Posterior vena cava (tissue), 2 donors: ENCODE data around the gene PACRGL. TPM values are rescaled to one million over a fixed set of nuclear protein-coding genes. Genes with fewer than 3 reads are reported as not detected.

Experiments used
- DNase-seq: peaks from one replicate; pipeline ENCODE4 v3.0.0-alpha.2; 2020; ENCODE audit warnings: low spot score
- intact Hi-C, 2 donors: fragments of 100-400 bp; cut with DNase I; formaldehyde crosslinking; loops; one replicate each; pipeline versions ENCODE4 v1.14.1 to v1.14.2; 2022 to 2023
- long read RNA-seq, 2 donors: library from polyadenylated mRNA; unstranded; transcript quantifications; one replicate each; pipeline ENCODE4 v2.0.0, GENCODE V29; 2020 to 2021
- total RNA-seq, 2 donors: library from RNA; stranded (reverse); fragmentation: NEBNext Ultra II Directional; extraction: Animal tissue kit (Norgen Biotek cat#: 25700); gene quantifications; one replicate each; pipeline ENCODE4 v1.2.1, GENCODE V29; 2021
- donor health status: DM: yes; HTN: yes; CAD: no.
- donor health status: DM: yes; HTN: yes; CAD: no.

The PACRGL gene
- 10 to 100 TPM; 14.6 to 18.4 TPM for total RNA-seq
- long read RNA-seq, donor 1, partial matches to known transcripts, result 0 of 1 reads
- long read RNA-seq, donor 1, other reads (novel, unspliced or antisense), result 1 of 1 reads
- long read RNA-seq, donor 2, partial matches to known transcripts, result 2 of 5 reads
- long read RNA-seq, donor 2, other reads (novel, unspliced or antisense), result 3 of 5 reads

DNA sequence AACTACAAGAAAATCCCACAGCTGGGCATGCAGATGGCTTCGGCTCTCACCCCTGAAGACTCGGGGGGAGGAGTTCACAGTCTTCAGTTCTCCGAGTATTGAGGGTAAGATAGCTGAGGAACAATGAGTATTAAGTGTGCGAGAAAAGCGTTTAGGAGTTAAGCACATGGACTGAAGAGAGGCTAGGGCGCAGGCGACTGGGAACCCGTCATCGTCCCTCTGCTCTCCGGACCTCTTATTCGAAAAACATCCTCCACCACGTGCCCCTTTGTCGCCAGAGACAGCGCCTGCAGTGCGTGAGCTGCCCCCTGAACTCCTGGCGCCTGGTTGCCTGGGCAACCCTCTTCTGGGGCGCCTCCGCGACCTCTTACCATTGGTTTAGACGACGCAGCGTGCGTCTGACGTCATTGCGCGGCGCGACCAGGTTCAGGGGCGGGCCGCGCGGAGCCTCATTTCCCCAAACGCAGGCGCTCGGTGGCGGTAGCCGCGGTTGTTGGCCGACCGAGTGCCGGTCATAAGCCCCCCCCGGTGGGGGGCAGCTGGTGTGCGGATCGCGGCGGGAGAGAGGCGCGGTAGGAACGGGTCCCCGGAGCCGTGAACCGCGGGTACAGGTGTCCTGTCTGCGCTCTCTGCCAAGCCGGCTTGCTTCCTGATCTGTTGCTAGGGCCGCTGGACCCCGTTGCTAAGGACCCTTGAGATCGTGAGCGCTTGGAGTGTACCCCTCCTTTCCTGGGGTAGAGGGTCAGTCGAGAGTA, at the start of gene PACRGL:
TSS of gene PACRGL (plus strand) at position 452 of the 755 bp plus-strand sequence. CDS start 4,024 bp downstream, outside the sequence.
- DNase-seq, result peak; percentile 99
- intact Hi-C loops, result no loop called here

DNA sequence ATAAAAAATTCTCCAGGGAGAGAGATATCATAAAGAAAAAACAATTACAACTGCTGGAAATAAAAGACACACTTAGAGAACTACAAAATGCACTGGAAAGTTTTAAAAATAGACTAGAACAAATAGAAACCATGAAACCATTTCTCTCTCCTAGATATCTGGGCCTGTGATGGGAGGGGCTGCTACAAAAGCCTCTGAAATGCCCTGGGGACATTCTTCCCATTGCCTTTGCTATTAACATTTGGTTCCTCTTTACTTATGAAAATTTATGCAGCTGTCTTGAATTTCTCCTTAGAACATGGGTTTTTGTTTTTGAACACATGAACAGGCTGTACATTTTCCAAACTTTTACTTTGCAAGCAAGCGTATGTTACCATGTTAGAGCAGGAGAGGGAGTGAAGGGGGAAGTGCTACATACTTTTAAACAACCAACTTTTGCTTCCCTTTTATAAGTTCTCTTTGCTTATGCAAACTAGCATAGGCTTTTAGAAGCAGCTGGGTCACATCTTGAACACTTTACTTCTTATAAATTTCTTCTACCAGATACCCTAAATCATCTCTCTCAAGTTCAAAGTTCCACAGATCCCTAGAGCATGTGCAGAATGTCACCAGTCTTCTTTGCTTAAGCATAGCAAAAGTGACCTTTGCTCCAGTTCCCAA, 47.9 kb upstream of the PACRGL start:
- no peak for DNase-seq
- intact Hi-C loops, result no loop called here

DNA sequence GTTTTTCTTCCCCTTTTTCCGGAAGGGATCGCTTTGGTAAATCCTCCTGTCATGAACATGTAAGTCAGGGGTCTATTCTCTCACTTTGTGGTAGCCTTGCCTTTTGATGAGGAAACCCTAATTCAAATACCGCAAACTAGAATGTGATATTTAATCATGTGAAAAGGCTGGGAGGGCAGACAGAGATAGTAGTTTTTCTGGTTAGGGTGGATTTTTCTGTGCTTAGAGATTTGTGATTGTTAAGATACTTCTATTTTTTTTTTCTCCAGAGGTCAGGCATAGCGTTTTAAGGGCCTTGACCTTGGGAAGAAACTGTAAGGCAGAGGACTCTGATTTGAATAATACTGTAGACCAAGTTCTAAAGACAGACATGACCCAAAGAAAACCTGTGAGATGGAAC, 41.8 kb upstream of the PACRGL start:
- no peak for DNase-seq
- intact Hi-C loops, result no loop called here

DNA sequence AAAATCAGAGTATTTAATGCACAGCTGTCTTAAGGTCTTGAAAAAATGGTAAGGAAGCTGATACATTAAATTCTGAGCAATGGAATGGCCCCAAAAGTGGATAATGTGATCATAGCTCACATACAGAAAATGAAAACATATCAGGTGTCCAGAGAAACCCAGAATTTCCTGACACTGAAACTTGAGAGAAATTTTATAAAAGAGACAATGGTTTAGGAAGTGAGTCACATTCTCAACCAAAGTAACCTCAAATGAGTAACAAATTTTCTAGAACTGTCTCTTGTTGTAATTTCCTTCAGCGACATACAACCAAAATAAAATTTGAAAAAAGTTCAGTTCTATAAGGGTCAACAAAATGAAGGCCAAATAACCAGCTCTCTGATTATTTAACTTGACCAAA, 37.4 kb upstream of the PACRGL start:
- DNase-seq, result no peak
- intact Hi-C loops, result no loop called here

DNA sequence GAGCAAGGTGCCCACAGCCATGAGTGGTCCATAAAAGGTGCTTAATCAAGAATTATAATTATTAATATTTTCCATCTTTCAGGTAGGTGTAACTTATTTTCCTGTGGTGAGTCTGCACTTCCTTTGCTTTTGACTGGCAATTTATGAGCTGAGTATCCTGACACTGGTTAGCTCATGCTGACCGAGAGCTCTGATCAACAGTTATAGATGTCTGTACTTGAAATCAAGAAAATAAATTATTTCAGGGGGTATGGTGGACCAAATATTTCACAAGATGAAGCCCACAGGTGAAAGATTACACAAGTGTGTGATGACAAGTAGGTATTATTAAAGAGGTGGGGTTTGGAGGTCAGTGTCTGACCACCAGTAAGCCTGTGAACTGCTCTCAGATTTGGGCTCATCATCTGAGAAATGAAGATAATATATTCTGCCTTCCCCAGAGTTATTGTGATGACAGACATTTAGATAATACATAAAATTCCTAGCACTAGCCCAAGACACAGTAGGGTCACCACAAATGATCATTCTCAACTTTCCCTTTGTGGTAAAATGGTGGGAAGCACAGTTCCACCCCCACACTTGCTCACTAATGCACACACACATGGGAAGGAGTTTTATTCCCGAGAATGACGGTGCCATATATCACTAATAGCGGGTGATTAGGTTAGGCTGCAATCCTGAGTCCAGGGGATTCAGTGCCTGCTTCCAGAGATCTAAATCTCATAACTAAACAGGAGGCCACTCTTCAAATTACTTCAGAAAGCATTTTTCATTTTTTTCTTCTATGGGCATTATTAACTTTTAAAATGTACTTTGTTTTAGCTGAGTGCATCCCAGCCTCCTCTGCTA, 34.0 kb upstream of the PACRGL start:
- DNase-seq, result no peak
- intact Hi-C loops, result no loop called here

DNA sequence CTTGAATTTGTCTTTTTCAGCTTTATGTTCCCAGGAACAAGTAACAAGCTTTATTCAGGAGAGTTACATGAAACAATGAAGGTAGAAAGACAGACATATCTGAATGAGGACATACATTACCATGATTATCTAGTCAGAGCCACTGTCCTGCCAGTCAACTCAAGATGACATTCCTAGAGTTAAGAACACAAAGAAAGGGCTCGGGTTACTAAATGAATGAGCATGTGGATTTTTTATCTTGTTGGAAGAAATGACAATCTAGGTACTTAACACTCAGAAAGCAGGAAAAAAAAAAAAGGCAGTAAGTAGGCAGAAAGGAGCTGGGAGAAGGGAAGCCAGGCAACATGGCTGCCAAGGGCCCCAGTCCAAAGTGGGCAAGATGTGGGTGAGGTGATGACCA, 28.0 kb upstream of the PACRGL start:
- no peak for DNase-seq
- intact Hi-C loops, result no loop called here

DNA sequence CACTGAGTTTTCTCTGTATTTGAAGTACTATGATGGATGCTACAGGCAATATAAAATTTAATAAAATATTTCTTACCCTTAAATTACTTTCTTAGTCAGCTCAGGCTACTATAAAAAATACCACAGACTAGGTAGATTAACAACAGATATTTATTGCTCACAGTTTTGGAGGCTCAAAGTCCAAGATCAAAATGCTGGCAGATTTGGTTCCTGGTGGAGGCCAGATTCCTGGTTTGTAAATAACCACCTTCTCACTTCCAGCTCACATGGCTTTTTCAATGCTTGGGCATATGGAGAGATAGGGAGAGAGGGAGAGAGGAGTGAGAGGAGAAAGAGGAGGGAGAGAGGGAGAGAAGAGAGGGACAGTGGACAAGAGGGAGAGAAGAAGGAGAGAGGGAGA, 24.5 kb upstream of the PACRGL start:
- no peak for DNase-seq
- intact Hi-C loops, result loop anchor here in 1 of 2 donors (5.0 kb wide), 1 partner anchor 253 kb away; no protein-coding TSS in a partner anchor

- intact Hi-C loops, result loop anchor here in 1 of 2 donors (5.0 kb wide), 1 partner anchor 254 kb away; no protein-coding TSS in a partner anchor
- DNase-seq, result no peak
These were observed 23.6 kb upstream of the PACRGL start for GRCh38 chr4:20676501-20677197.

GRCh38 chr4:20678400-20678799, 21.9 kb upstream of the PACRGL start:
- DNase-seq, result no peak
- intact Hi-C loops, result loop anchor here in 1 of 2 donors (5.0 kb wide), 1 partner anchor 256 kb away; no protein-coding TSS in a partner anchor

- intact Hi-C loops, result loop anchor here in 1 of 2 donors (5.0 kb wide), 1 partner anchor 258 kb away; no protein-coding TSS in a partner anchor
- no peak for DNase-seq
These were observed 20.3 kb upstream of the PACRGL start for GRCh38 chr4:20679951-20680350.

DNA sequence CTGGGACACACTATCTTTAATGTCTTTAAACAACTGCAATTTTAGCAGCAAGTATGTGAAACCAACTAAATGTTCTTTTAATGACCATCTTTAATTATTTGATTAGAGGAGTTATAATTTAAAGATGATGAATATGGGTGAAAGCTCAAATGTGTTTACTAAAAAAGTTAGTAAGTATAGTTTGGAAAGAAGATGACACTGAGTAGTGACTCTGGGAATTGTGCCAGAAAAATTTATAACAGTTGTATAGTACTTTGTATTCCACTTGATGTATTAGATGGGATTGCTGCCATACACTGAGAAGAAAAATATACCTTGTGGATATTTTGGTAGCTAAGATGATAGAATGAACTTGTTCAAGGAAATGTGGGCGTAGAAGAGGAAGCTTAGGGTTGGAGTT, 19.5 kb upstream of the PACRGL start:
- no peak for DNase-seq
- intact Hi-C loops, result no loop called here

DNA sequence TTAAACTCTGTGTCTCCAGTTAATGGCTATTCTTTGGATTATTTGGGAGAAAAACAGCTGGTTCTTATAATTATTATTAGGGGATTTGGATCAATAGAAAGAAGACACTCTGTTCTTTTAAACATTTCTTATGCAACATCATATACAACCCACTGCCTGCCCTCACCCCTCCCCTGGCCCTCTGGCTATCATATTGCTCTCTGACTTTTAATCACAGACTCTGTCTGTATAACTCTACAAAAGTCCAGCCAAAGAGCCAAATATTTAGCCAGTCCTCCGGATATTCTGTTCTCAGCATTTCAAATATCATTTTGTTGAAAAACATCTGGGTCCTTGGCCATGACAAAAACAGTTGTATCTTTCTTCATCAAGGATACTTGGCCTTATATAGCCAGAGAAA, 19.0 kb upstream of the PACRGL start:
- no peak for DNase-seq
- intact Hi-C loops, result no loop called here

GRCh38 chr4:20682853-20683252, 17.4 kb upstream of the PACRGL start:
- intact Hi-C loops, result no loop called here
- DNase-seq, result no peak

- intact Hi-C loops, result no loop called here
- no peak for DNase-seq
These were observed 16.5 kb upstream of the PACRGL start for GRCh38 chr4:20683766-20684165.

DNA sequence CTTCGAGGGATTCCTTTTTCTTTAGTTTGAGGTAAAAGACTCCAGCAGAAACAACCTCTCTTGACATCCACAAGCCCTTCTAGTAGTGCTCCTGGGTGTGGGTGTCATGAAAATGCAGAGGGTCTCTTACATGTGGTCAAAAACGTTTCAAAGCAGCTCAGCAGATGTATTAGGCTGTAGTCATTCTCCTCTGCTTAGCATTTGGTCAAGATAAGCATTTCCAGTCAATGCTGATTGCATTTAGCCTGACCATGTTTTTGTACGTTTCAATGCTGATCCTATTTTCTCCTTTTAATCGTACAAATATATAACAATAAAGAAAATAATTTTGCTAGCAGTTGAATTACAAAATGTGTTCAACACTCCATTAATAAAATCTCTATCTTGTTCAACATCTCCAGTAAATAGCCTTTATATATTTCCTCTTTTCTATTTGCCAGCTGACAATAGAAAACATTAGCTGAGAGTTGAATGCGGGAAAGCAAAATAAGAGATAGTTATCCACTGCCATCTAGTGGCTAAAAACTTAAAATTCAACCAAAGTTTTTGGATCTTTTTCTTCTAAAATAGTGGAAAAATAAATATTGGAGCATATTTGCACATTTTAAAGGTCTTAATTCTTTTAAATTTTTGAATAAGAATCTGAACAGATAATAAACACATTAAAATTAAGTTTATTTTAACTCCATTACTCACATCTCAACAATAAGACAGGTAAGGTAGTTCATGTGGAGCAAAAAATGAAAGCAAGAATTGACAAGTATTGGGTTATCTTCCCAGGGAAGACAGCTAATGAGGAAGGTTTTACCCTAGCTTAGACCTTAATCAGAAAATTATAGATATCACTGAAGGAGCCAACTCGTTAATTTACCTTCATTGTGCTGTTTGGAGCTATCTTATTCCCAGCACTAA, 15.2 kb upstream of the PACRGL start:
- DNase-seq, result no peak
- intact Hi-C loops, result no loop called here

- no peak for DNase-seq
- intact Hi-C loops, result no loop called here
These were observed 12.4 kb upstream of the PACRGL start for GRCh38 chr4:20687864-20688263.

- intact Hi-C loops, result no loop called here
- DNase-seq, result no peak
These were observed 3.4 kb upstream of the PACRGL start for GRCh38 chr4:20696815-20697214.

GRCh38 chr4:20698382-20698781, 1.9 kb upstream of the PACRGL start:
- intact Hi-C loops, result no loop called here
- DNase-seq, result no peak
